LNCAP (cell line): ENCODE measurements around the gene ADARB2.

Source experiments
- TF ChIP-seq, protein P1 (sequence below): fragments of 450-650 bp; IDR thresholded peaks from 2 replicates; pipeline ENCODE4 v1.5.1; 2017; ENCODE audit warnings: mild to moderate bottlenecking

The ADARB2 gene

GRCh38 chr10:1132584-1132983, 604.7 kb downstream of the ADARB2 start:
- TF ChIP-seq, protein P1, sequence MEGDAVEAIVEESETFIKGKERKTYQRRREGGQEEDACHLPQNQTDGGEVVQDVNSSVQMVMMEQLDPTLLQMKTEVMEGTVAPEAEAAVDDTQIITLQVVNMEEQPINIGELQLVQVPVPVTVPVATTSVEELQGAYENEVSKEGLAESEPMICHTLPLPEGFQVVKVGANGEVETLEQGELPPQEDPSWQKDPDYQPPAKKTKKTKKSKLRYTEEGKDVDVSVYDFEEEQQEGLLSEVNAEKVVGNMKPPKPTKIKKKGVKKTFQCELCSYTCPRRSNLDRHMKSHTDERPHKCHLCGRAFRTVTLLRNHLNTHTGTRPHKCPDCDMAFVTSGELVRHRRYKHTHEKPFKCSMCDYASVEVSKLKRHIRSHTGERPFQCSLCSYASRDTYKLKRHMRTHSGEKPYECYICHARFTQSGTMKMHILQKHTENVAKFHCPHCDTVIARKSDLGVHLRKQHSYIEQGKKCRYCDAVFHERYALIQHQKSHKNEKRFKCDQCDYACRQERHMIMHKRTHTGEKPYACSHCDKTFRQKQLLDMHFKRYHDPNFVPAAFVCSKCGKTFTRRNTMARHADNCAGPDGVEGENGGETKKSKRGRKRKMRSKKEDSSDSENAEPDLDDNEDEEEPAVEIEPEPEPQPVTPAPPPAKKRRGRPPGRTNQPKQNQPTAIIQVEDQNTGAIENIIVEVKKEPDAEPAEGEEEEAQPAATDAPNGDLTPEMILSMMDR: no peak

DNA sequence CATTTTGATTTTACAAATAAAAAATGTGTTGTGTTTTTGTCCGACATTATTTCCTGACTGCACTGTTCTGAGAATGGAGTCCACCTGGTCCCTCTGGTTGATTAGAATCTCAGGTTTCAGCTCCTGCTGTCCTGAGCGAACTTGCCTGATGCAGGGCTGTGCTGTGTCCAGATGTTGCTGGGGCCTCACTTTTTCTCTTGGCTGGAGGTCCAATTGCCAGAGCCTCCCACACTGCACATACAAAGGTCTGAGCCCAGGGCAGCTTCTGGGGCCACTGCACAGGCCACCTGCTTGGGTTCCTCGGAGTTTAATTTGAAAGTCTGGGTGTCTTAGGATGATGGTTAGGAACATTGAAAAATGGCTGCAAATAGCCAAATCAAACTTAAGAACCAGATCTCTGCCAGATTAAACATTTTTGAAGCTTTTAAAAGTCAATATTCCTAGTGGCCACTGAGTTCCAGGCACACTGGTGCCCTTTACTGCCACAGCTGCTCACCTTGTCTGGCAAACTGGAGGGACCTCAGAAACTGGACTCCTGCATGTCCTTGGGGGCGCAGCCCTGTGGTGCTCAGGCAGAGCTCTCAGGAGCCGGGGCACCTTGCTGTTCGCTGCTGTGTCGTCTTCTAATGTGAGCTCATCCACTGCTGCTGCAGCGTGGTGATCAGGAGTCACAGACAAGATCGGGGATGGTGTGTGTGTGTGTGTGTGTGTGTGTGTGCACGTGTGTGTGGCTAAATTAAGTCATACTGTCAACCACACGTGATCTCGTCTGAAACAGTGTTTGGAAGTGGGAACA, 606.1 kb downstream of the ADARB2 start:
- TF ChIP-seq, protein P1: no peak

DNA sequence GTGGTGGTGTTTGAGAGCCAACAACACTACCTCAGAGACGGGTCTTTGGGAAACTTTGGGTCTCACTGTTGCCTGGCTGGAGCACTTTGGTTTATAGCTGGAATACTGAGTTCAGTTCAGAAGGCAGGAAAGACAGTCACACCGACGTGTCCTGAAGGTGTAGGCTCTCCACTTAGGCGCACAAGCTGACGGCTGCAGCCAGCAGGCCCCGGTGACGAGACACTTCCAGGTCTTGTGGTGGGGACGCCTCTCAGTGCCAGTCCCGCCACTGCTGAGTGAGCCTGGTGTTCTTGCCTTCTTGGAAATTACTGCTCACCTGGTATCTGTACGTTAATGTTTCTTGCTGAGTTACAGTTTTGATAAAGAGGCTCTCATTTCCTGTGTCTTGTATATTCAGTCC, 607.1 kb downstream of the ADARB2 start:
- TF ChIP-seq, protein P1: no peak

DNA sequence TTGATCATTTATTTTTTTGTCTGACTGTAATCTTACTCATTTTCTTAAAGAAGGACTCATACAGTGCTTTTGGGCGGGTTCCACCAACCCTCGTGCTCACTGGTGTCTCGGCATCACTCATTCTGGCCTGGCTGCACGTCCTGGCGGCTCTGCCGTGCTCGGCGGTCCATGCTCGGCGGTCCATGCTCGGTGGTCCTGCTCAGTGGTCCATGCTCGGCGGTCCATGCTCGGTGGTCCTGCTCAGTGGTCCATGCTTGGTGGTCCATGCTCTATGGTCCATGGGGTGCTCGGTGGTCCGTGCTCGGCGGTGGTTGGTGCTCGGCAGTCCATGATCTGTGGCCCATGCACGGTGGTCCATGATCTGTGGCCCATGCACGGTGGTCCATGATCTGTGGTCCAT, 608.7 kb downstream of the ADARB2 start:
- TF ChIP-seq, protein P1: no peak

- TF ChIP-seq, protein P1: no peak
Observed at GRCh38 chr10:1128115-1128514, 609.2 kb downstream of the ADARB2 start.

DNA sequence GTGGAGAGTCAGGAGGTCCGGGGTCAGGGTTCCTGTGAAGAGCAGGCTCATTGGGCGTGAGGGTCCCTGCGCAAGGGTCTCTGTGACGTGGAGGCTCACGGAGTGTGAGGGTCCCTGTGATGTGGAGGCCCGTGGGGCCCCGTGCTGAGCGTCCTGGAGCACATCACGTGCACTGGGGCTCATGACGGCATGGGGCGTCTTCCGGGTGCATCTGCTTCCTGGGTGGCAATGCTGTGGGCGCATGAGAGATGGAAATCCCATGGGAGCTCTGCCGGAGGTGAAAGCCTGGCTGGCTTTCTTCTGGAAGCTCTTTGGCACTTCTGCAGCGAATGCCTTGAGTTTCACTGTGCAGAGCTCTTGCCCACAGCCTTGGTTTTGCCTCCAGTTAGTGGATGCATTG, 609.7 kb downstream of the ADARB2 start:
- TF ChIP-seq, protein P1: no peak
